GM20431 (cell line): ENCODE measurements around the gene STPG4.

Experiments used
- in situ Hi-C: fragments of 300-500 bp; cut with MseI, MboI; formaldehyde crosslinking; loops from one replicate; pipeline ENCODE4 v1.15.0; 2020; ENCODE audit warnings: low sequenced_read_pairs; ENCODE audit not compliant: unreplicated experiment

Gene STPG4

GRCh38 chr2:47095349-47096020 is 59.6 kb downstream of the STPG4 start:
- in situ Hi-C loops: no loop called here

GRCh38 chr2:47094511-47095142 is 60.5 kb downstream of the STPG4 start:
- in situ Hi-C loops: no loop called here

GRCh38 chr2:47093626-47094025 is 61.5 kb downstream of the STPG4 start:
- in situ Hi-C loops: no loop called here

GRCh38 chr2:47092465-47092864 is 62.6 kb downstream of the STPG4 start:
- in situ Hi-C loops: no loop called here

GRCh38 chr2:47091118-47091517 is 64.0 kb downstream of the STPG4 start:
- in situ Hi-C loops: no loop called here

- in situ Hi-C loops: no loop called here
These were observed 66.0 kb downstream of the STPG4 start for GRCh38 chr2:47089083-47089464.

- in situ Hi-C loops: no loop called here
These were observed 66.6 kb downstream of the STPG4 start for GRCh38 chr2:47088371-47089082.

- in situ Hi-C loops: no loop called here
These were observed 68.1 kb downstream of the STPG4 start for GRCh38 chr2:47087051-47087450.

GRCh38 chr2:47086571-47086970 is 68.5 kb downstream of the STPG4 start:
- in situ Hi-C loops: no loop called here

- in situ Hi-C loops: no loop called here
These were observed 69.0 kb downstream of the STPG4 start for GRCh38 chr2:47086054-47086471.

GRCh38 chr2:47083886-47084687 is 71.0 kb downstream of the STPG4 start:
- in situ Hi-C loops: no loop called here

GRCh38 chr2:47083485-47083884 is 71.6 kb downstream of the STPG4 start:
- in situ Hi-C loops: no loop called here

GRCh38 chr2:47083005-47083404 is 72.1 kb downstream of the STPG4 start:
- in situ Hi-C loops: no loop called here

GRCh38 chr2:47080888-47081301 is 74.2 kb downstream of the STPG4 start:
- in situ Hi-C loops: no loop called here

GRCh38 chr2:47079515-47080412 is 75.3 kb downstream of the STPG4 start:
- in situ Hi-C loops: no loop called here

- in situ Hi-C loops: no loop called here
These were observed 76.3 kb downstream of the STPG4 start for GRCh38 chr2:47078541-47079482.

- in situ Hi-C loops: no loop called here
These were observed 77.5 kb downstream of the STPG4 start for GRCh38 chr2:47077442-47078117.
